SK-N-SH (cell line): ENCODE measurements around the gene HMGXB4.

Experiments
- EP300 ChIP-seq, 2 experiments: IDR thresholded peaks; 2 replicates each; pipeline versions ENCODE4 v1.4.0 to v1.6.1; 2012; ENCODE audit warnings: borderline replicate concordance in 1 of 2, low read depth in 1 of 2, low read length in 1 of 2
- EZH2phosphoT487 ChIP-seq: fragments of 200-600 bp; sonication (generic); IDR thresholded peaks from 2 replicates; pipeline ENCODE4 v1.6.1; 2017; ENCODE audit warnings: low read depth, mixed run types, mild to moderate bottlenecking, antibody characterized with exemption, moderate library complexity, borderline replicate concordance
- NFIC ChIP-seq: IDR thresholded peaks from 2 replicates; pipeline ENCODE4 v1.4.0; 2012; ENCODE audit warnings: borderline replicate concordance
- NRF1 ChIP-seq: IDR thresholded peaks from 2 replicates; pipeline ENCODE4 v1.6.1; 2012; ENCODE audit warnings: low read depth, mild to moderate bottlenecking, low read length
- POLR2AphosphoS5 ChIP-seq: IDR thresholded peaks from 2 replicates; pipeline ENCODE4 v1.6.1; 2012; ENCODE audit warnings: low read depth, low read length
- RAD21 ChIP-seq: IDR thresholded peaks from 2 replicates; pipeline ENCODE4 v1.6.1; 2012; ENCODE audit warnings: mild to moderate bottlenecking, low read length
- TF ChIP-seq, protein P1 (sequence below): fragments of 150-350 bp; IDR thresholded peaks from 2 replicates; pipeline ENCODE4 v1.6.1; 2017; ENCODE audit warnings: antibody characterized with exemption, low read length, low read depth, borderline replicate concordance
- TF ChIP-seq, protein P2 (sequence below): fragments of 200-600 bp; sonication (generic); IDR thresholded peaks from 2 replicates; pipeline ENCODE4 v1.6.1; 2017; ENCODE audit warnings: antibody characterized with exemption, mild to moderate bottlenecking, moderate library complexity

DNA sequence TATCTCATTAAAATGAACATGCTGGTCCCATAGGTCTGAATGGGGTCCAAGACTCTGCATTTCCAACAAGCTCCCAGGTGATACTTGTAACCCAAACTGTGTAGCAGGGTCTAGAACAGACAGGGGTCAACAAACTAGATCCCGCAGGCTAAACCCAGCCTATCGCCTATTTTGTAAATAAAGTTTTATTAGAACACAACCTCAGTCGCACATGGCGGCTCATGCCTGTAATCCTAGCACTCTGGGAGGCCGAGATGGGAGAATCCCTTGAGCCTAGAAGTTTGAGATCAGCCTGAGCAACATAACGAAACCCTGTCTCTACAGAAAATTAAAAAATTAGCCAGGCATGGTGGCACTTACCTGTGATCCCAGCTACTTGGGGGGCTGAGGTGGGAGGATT lies 42.3 kb upstream of the HMGXB4 start:
- TF ChIP-seq, protein P1, sequence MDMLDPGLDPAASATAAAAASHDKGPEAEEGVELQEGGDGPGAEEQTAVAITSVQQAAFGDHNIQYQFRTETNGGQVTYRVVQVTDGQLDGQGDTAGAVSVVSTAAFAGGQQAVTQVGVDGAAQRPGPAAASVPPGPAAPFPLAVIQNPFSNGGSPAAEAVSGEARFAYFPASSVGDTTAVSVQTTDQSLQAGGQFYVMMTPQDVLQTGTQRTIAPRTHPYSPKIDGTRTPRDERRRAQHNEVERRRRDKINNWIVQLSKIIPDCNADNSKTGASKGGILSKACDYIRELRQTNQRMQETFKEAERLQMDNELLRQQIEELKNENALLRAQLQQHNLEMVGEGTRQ, result no peak
- TF ChIP-seq EP300 (IDR thresholded peaks at IDR 0.05; ENCODE audit: borderline replicate concordance in 1 of 2, low read depth in 1 of 2, low read length in 1 of 2), result no peak
- no peak for TF ChIP-seq POLR2AphosphoS5
- TF ChIP-seq EZH2phosphoT487, result no peak
- TF ChIP-seq, protein P2, sequence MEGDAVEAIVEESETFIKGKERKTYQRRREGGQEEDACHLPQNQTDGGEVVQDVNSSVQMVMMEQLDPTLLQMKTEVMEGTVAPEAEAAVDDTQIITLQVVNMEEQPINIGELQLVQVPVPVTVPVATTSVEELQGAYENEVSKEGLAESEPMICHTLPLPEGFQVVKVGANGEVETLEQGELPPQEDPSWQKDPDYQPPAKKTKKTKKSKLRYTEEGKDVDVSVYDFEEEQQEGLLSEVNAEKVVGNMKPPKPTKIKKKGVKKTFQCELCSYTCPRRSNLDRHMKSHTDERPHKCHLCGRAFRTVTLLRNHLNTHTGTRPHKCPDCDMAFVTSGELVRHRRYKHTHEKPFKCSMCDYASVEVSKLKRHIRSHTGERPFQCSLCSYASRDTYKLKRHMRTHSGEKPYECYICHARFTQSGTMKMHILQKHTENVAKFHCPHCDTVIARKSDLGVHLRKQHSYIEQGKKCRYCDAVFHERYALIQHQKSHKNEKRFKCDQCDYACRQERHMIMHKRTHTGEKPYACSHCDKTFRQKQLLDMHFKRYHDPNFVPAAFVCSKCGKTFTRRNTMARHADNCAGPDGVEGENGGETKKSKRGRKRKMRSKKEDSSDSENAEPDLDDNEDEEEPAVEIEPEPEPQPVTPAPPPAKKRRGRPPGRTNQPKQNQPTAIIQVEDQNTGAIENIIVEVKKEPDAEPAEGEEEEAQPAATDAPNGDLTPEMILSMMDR, result no peak
- no peak for TF ChIP-seq NFIC
- TF ChIP-seq NRF1, result no peak
- no peak for TF ChIP-seq RAD21
